Karpas-422 (cell line): ENCODE results near the gene FAM20C. TPM values are rescaled to one million over a fixed set of nuclear protein-coding genes. Genes with fewer than 3 reads are reported as not detected.

Experiments
- DNase-seq: peaks from one replicate; pipeline ENCODE4 v3.0.0-alpha.2; 2015
- H2AFZ ChIP-seq: fragments of 200-600 bp; sonication (generic); 2 replicates; pipeline ENCODE4 v1.6.1; 2014; ENCODE audit warnings: antibody characterized with exemption, low read length, mixed read lengths
- H3K27ac ChIP-seq: fragments of 200-600 bp; sonication (generic); 2 replicates; pipeline ENCODE4 v1.5.1; 2014; ENCODE audit warnings: mild to moderate bottlenecking, low read length, moderate library complexity
- H3K27me3 ChIP-seq: fragments of 200-600 bp; sonication (generic); 2 replicates; pipeline ENCODE4 v1.6.1; 2014; ENCODE audit warnings: low read length, mixed read lengths
- H3K36me3 ChIP-seq: fragments of 200-600 bp; sonication (generic); 2 replicates; pipeline ENCODE4 v1.6.1; 2014; ENCODE audit warnings: low read length, mixed read lengths; ENCODE audit not compliant: insufficient read depth
- H3K4me1 ChIP-seq: fragments of 200-600 bp; sonication (generic); 2 replicates; pipeline ENCODE4 v1.6.1; 2014; ENCODE audit warnings: mild to moderate bottlenecking, low read length, mixed read lengths
- H3K4me2 ChIP-seq: fragments of 200-600 bp; sonication (generic); 2 replicates; pipeline ENCODE4 v1.6.1; 2014; ENCODE audit warnings: low read length, low read depth, mild to moderate bottlenecking; ENCODE audit not compliant: poor library complexity, severe bottlenecking
- H3K4me3 ChIP-seq: fragments of 200-600 bp; sonication (generic); 2 replicates; pipeline ENCODE4 v1.5.1; 2014; ENCODE audit warnings: mild to moderate bottlenecking, antibody characterized with exemption, low read length, mixed read lengths
- H3K79me2 ChIP-seq: fragments of 200-600 bp; sonication (generic); 2 replicates; pipeline ENCODE4 v1.6.1; 2014; ENCODE audit warnings: mild to moderate bottlenecking, low read length, mixed read lengths
- H3K9ac ChIP-seq: fragments of 200-600 bp; sonication (generic); 2 replicates; pipeline ENCODE4 v1.6.0; 2014; ENCODE audit warnings: low read length
- H3K9me2 ChIP-seq: fragments of 200-600 bp; sonication (generic), shearing (Covaris generic); replicated peaks from 2 replicates; pipeline ENCODE4 v1.6.0; 2014; ENCODE audit warnings: mild to moderate bottlenecking, low read length, moderate library complexity; ENCODE audit not compliant: insufficient read depth
- H3K9me3 ChIP-seq: fragments of 300-700, 200-600 bp; sonication (generic); 2 replicates; pipeline ENCODE4 v1.6.1; 2014; ENCODE audit warnings: low read length, mixed read lengths
- H4K20me1 ChIP-seq: fragments of 200-600 bp; sonication (generic); 2 replicates; pipeline ENCODE4 v1.6.1; 2014; ENCODE audit warnings: mild to moderate bottlenecking, antibody characterized with exemption, low read length, low read depth; ENCODE audit not compliant: insufficient read depth
- total RNA-seq: library from RNA; depleted of rRNA; stranded (reverse); fragments of >200 nt; shearing (Covaris generic); gene quantifications from 2 replicates; pipeline ENCODE4 v1.2.3, GENCODE V29; 2014; ENCODE audit warnings: low replicate concordance

Gene FAM20C
- total RNA-seq, 1 experiment from 2014 or later, result not detected

DNA sequence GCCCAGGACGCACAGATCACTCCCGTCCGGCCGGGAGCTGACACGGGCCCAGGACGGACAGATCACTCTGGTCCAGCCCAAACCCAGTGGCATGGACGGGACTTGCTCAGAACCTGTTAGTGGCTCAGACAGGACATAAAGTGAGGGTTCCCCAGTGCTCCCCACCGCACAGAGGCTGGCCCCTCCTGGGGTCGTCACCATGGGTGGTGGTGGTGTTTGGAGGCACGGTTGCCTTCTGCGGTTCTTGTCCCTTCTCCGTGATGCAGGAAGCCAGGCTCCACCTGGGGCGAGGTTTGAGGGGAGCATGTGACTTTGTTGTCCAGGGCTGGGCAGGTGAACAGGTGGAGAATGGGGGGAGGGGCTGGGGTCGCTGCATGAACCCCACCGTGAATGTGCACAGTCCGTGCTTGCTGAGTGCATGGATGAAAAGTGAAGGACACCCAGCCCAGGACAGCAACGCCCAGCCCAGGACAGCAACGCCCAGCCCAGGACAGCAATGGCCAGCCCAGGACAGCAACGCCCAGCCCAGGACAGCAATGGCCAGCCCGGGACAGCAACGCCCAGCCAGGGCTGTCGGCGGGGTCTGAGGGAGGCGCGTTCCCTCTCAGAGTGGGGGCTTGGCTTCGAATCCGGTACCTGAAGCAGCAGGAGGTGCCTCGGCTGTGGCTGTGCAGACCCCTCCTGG, 26.7 kb downstream of the FAM20C start:
- Histone ChIP-seq H3K9ac (no peak overlapping the region), H3K4me3 (no peak overlapping the region), H3K27ac (no peak overlapping the region), H3K36me3 (no peaks in the 10 kb centered on the region), H3K4me1 (no peaks in the 10 kb centered on the region), H2AFZ (no peak overlapping the region), H4K20me1 (no peaks in the 10 kb centered on the region), H3K27me3 (no peaks in the 10 kb centered on the region), H3K9me2 (no peaks in the 10 kb centered on the region), H3K4me2 (no peak overlapping the region), H3K79me2 (no peaks in the 10 kb centered on the region), H3K9me3 (no peaks in the 10 kb centered on the region)
- DNase-seq, result no peak

GRCh38 chr7:219581-220150, 27.3 kb downstream of the FAM20C start:
- no peaks in the 10 kb centered on the region for H3K79me2 ChIP-seq
- H3K4me2 ChIP-seq, result no peak overlapping the region
- no peaks in the 10 kb centered on the region for H3K4me1 ChIP-seq
- H4K20me1 ChIP-seq, result no peaks in the 10 kb centered on the region
- no peak overlapping the region for H3K9ac ChIP-seq
- no peak overlapping the region for H2AFZ ChIP-seq
- DNase-seq, result no peak
- no peaks in the 10 kb centered on the region for H3K9me2 ChIP-seq
- no peaks in the 10 kb centered on the region for H3K9me3 ChIP-seq
- H3K36me3 ChIP-seq, result no peaks in the 10 kb centered on the region
- no peak overlapping the region for H3K27ac ChIP-seq
- no peaks in the 10 kb centered on the region for H3K27me3 ChIP-seq
- H3K4me3 ChIP-seq, result no peak overlapping the region

GRCh38 chr7:220151-220841, 27.9 kb downstream of the FAM20C start:
- Histone ChIP-seq H3K36me3 (no peaks in the 10 kb centered on the region), H4K20me1 (no peaks in the 10 kb centered on the region), H2AFZ (no peak overlapping the region), H3K9ac (no peak overlapping the region), H3K9me3 (no peaks in the 10 kb centered on the region), H3K4me2 (no peak overlapping the region), H3K27ac (no peak overlapping the region), H3K79me2 (no peaks in the 10 kb centered on the region), H3K27me3 (no peaks in the 10 kb centered on the region), H3K9me2 (no peaks in the 10 kb centered on the region), H3K4me1 (no peaks in the 10 kb centered on the region), H3K4me3 (no peak overlapping the region)
- no peak for DNase-seq

DNA sequence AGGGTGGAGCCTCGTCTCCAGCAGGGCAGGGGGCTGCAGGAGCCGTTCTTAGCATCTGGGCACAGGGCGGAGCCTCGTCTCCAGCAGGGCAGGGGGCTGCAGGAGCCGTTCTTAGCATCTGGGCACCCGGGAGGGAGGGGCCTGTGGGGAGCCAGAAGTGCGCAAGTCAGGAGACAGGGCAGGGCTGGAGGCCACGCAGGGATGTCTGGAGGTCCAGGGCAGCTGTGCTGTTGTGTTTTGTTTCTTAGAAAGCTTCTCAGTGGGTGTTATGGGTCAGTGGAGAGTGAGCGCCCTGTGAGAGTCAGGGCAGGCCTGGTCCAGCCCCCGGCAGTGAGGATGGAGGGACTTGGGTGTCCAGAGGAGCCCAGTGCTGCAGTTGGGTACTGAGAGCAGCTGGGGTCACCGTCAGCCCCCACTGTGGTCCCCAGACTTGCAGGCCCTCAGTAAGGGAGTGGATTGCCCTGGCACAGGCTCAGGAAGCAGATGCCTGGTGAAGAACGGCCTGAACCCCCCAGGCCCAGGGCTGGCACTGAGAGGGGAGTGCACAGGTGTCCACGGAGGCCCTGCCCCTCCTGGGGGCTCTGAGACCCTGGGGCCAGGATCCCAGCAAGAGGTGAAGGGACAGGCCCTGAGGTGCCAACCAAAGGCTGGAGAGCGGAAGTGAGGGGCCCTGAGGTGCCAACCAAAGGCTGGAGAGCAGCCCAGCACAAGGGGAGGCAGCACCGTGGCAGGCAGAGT, 29.8 kb downstream of the FAM20C start:
- no peaks in the 10 kb centered on the region for H3K9me3 ChIP-seq
- H2AFZ ChIP-seq, result no peak overlapping the region
- H3K27me3 ChIP-seq, result no peaks in the 10 kb centered on the region
- H3K36me3 ChIP-seq, result no peaks in the 10 kb centered on the region
- H3K4me3 ChIP-seq, result no peak overlapping the region
- no peak for DNase-seq
- H3K4me1 ChIP-seq, result no peaks in the 10 kb centered on the region
- H3K9me2 ChIP-seq, result no peaks in the 10 kb centered on the region
- H3K9ac ChIP-seq, result no peak overlapping the region
- H3K79me2 ChIP-seq, result no peaks in the 10 kb centered on the region
- no peaks in the 10 kb centered on the region for H4K20me1 ChIP-seq
- H3K27ac ChIP-seq, result no peak overlapping the region
- H3K4me2 ChIP-seq, result no peak overlapping the region

DNA sequence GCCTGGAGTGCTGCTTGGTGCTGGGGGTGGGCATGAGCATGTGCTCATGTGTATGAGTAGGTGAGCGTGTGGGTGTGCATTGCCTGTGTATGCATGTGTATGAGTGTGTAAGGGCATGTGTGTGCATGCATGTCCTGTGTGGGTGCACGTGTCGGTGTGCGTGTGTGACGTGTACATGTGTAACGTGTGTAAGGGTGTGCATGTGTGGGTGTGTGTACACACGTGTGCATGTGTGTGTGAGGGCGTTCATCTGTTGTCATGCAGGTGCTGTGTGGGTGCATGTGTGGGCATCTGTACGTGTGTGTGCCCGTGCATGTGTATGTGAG, 30.3 kb downstream of the FAM20C start:
- H3K4me3 ChIP-seq, result no peak overlapping the region
- no peaks in the 10 kb centered on the region for H4K20me1 ChIP-seq

DNA sequence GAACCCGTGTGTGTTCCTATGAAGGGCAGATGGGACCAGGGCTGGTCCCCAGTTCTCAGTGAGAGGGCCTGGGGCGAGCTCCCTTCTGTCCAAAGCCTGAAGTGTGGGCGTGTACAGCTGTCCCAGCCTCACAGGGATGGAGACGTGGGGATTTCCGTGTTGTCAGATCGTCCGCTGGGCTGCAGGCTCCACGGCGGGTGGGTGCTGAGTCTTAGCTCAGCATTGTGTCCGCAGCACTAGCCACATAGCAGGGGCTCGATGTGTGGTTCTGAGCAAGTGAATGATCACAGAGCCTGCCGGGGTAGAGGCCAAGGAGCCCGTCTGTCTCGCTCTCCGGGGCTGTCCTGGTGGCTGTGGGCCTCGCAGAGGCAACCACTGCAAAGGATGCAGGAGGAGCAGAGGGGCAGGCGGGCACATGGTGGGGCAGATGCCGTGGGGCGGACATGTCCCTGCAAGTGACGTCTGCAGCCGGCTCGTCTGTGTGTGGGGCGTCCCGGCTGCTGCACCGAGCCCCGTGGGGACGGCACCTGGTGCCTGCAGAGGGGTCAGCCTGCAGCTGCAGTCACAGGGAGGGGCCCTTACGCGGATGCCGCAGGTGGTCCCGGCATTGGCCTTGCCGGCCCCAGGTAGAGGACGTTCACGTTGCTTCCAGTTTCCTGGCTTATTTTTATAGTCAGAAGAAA, 30.9 kb downstream of the FAM20C start:
- Histone ChIP-seq H4K20me1 (no peaks in the 10 kb centered on the region), H3K9me3 (no peaks in the 10 kb centered on the region), H3K27ac (no peak overlapping the region), H3K79me2 (no peaks in the 10 kb centered on the region), H3K36me3 (no peaks in the 10 kb centered on the region), H3K4me3 (no peak overlapping the region), H2AFZ (no peak overlapping the region), H3K9me2 (no peaks in the 10 kb centered on the region), H3K4me1 (no peaks in the 10 kb centered on the region), H3K27me3 (no peaks in the 10 kb centered on the region), H3K4me2 (no peak overlapping the region), H3K9ac (no peak overlapping the region)
- DNase-seq, result no peak

More for the DNA sequence above, 30.3 kb downstream of the FAM20C start:
- Histone ChIP-seq H3K4me1 (no peaks in the 10 kb centered on the region), H2AFZ (no peak overlapping the region), H3K27ac (no peak overlapping the region), H3K27me3 (no peaks in the 10 kb centered on the region), H3K9ac (no peak overlapping the region), H3K9me2 (no peaks in the 10 kb centered on the region), H3K4me2 (no peak overlapping the region), H3K36me3 (no peaks in the 10 kb centered on the region), H3K9me3 (no peaks in the 10 kb centered on the region), H3K79me2 (no peaks in the 10 kb centered on the region)
- DNase-seq, result no peak

DNA sequence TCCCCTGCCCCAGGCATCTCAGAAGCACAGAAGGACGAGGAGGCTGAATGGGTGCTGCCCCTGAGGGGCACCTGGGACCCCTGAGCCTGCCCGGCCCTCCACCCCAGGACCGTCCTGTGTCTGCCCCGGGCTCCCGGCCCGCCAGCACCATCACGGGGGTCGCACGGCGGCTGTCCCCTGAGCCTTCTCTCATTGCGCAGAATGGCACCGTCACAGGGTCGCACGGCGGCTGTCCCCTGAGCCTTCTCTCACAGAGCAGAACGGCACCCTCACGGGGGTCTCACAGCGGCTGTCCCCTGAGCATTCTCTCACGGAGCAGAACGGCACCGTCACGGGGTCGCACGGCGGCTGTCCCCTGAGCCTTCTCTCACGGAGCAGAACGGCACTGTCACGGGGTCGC, 31.5 kb downstream of the FAM20C start:
- H3K9me3 ChIP-seq, result no peaks in the 10 kb centered on the region
- H3K27ac ChIP-seq, result no peak overlapping the region
- no peaks in the 10 kb centered on the region for H3K36me3 ChIP-seq
- no peaks in the 10 kb centered on the region for H3K27me3 ChIP-seq
- no peaks in the 10 kb centered on the region for H3K4me1 ChIP-seq
- H4K20me1 ChIP-seq, result no peaks in the 10 kb centered on the region
- H3K9me2 ChIP-seq, result no peaks in the 10 kb centered on the region
- H3K4me2 ChIP-seq, result no peak overlapping the region
- H2AFZ ChIP-seq, result no peak overlapping the region
- DNase-seq, result no peak
- H3K9ac ChIP-seq, result no peak overlapping the region
- H3K4me3 ChIP-seq, result no peak overlapping the region
- no peaks in the 10 kb centered on the region for H3K79me2 ChIP-seq
